Stomach (tissue), 4 donors: Measurements from ENCODE around the gene TDRD7.

ENCODE experiments used
- CTCF ChIP-seq, 7 experiments: fragments of 450-650 bp in 4 of 7; fragments of 200-600 bp in 3 of 7; sonication (generic) in 3 of 7; IDR thresholded peaks; one replicate each; pipeline ENCODE4 v1.5.1; 2016 to 2019; ENCODE audit warnings: antibody characterized with exemption in 7 of 7, control low read depth in 2 of 7, mild to moderate bottlenecking in 1 of 7
- POLR2A ChIP-seq, 4 donors: fragments of 450-650 bp; IDR thresholded peaks; one replicate each; pipeline ENCODE4 v1.6.1; 2016; ENCODE audit warnings: antibody characterized with exemption in 4 of 4, control low read depth in 2 of 4, mild to moderate bottlenecking in 1 of 4, moderate library complexity in 1 of 4

GRCh38 chr9:97389249-97389648 is 22.6 kb upstream of the TDRD7 start:
- TF ChIP-seq CTCF (IDR thresholded peaks at IDR 0.05) (no peak), POLR2A (IDR thresholded peaks at IDR 0.05) (no peak)
